ENCODE measurements around the gene WDR20. TPM values are rescaled to one million over a fixed set of nuclear protein-coding genes. Genes with fewer than 3 reads are reported as not detected.
"Not testable (repeated sequence)": the region's sequence is repeated elsewhere in the genome, so short reads cannot be mapped to it uniquely, and the experiment has no call there.

Gene WDR20
- total RNA-seq, 1 experiment from 2014 or later: 21.6 TPM

DNA sequence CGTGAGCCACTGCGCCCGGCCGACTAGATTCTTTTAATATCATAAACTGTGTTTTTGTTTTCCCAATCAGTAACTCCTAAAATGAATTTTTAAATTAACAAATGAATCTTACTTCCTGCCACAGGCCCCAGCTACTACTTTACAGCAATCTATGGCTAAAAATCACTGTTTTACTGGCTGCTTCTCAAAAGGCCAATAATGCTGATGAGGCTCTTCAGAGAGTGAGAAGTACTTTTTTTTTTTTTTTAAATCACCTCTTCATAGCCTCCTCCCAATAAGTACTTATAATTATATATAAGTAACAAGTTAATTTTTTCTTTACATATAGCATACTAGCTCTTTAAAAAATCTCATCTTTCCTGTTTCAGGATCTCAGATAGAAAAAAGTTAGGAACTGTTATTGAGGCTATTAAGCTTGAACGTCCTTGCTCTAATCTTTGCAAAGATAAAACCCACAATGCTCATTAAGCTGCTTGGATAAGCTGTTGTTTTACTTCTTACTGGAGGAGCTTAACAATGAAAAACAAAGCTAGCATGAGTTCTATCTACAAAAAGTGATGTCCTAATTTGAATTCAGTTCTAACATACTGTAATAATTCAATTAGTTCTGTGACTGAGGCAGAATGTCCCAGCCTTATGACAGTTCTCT, 12.8 kb upstream of the WDR20 start:
- DNase-seq (ENCODE audit: low read depth): no peak

GRCh38 chr14:102131741-102132140, 8.0 kb upstream of the WDR20 start:
- no peak for DNase-seq (ENCODE audit: low read depth)

- not testable (repeated sequence) for DNase-seq (ENCODE audit: low read depth)
Measured at GRCh38 chr14:102134021-102134420, 5.7 kb upstream of the WDR20 start.

DNA sequence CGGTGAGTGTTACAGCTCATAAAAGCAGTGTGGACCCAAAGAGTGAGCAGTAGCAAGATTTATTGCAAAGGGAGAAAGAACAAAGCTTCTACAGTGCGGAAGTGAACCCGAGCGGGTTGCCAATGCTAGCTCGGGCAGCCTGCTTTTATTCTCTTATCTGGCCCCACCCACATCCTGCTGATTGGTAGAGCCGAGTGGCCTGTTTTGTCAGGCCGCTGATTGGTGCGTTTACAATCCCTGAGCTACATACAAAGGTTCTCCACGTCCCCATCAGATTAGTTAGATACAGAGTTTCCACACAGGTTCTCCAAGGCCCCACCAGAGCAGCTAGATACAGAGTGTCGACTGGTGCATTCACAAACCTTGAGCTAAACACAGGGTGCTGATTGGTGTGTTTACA, 5.0 kb upstream of the WDR20 start:
- not testable (repeated sequence) for DNase-seq (ENCODE audit: low read depth)

DNA sequence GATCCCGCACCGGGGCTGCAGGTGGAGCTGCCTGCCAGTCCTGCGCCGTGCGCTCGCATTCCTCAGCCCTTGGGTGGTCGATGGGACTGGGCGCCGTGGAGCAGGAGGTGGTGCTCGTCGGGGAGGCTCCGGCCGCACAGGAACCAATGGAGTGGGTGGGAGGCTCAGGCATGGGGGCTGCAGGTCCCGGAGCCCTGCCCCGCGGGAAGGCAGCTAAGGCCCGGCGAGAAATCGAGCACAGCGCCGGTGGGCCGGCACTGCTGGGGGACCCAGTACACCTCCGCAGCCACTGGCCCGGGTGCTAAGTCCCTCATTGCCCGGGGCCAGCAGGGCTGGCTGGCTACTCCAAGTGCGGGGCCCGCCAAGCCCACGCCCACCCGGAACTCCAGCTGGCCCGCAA, 4.2 kb upstream of the WDR20 start:
- not testable (repeated sequence) for DNase-seq (ENCODE audit: low read depth)

- no peak for DNase-seq (ENCODE audit: low read depth)
Measured at GRCh38 chr14:102138535-102138934, 1.2 kb upstream of the WDR20 start.

- DNase-seq (ENCODE audit: low read depth): no peak
Measured at GRCh38 chr14:102138961-102139285, 774 bp upstream of the WDR20 start.

GRCh38 chr14:102140027-102140749, 491 bp downstream of the WDR20 start:
- peak; percentile 10 for DNase-seq (ENCODE audit: low read depth)

DNA sequence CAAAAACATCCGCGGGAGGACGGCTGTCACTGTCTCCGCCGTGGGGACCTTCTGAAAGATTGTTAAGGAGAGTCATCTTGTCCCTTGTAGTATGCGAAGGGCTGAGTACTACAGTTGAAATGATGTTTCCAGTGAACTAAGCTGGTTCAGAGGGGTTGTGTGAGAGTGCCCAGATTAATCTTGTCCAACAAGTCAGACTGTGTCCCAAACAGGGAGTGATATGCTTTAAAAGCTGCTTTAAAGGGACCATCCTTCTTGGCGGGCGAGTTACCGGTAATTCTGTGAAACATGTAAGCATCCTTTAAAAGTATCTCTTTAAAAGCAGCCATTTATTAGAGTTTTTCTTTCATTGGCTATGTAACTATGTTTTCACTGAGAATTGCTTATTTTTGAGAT, 1.1 kb downstream of the WDR20 start:
- no peak for DNase-seq (ENCODE audit: low read depth)

GRCh38 chr14:102141797-102142196, 2.1 kb downstream of the WDR20 start:
- no peak for DNase-seq (ENCODE audit: low read depth)

GRCh38 chr14:102144914-102145313, 5.2 kb downstream of the WDR20 start:
- DNase-seq (ENCODE audit: low read depth): no peak

GRCh38 chr14:102145395-102145794, 5.7 kb downstream of the WDR20 start:
- DNase-seq (ENCODE audit: low read depth): no peak

DNA sequence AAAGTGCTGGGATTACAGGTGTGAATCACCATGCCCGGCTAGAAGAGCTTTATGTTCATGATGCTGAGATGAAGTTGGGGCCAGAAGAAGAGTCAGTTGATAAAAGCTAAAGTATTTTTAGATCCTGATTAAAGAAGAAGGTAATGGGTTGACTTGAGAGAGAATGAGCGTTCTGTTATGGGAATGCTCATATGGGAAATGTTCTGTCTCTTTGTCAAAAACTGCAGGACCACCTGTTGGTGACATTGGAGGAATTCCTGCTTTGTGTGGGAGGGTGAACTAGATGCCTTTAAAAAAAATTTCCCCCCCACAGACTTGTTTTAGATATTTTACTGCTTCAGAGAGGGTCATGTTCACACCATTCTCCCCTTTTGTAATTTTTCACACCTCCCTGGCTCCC, 6.7 kb downstream of the WDR20 start:
- DNase-seq (ENCODE audit: low read depth): no peak

- DNase-seq (ENCODE audit: low read depth): no peak
Measured at GRCh38 chr14:102150083-102150482, 10.4 kb downstream of the WDR20 start.

DNA sequence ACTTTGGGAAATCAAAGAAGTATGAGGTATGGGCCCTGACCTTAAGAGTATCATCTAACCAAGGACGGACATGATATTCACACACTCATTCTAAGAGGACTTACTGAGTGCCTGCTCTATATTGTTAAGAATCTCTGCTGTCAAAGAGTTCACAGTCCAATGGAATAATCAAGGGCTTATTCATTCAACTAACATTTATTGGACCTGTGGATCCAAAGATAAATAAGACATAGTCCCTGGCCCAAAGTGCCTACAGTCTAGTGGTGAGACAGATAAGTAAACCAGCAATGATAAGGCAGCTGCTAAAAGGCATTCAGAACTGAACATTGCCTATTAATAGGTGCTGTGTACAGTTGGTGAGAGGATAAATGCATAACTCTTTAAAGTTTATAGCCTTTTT, 11.0 kb downstream of the WDR20 start:
- DNase-seq (ENCODE audit: low read depth): no peak

- not testable (repeated sequence) for DNase-seq (ENCODE audit: low read depth)
Measured at GRCh38 chr14:102151411-102151810, 11.7 kb downstream of the WDR20 start.

- no peak for DNase-seq (ENCODE audit: low read depth)
Measured at GRCh38 chr14:102154121-102154520, 14.4 kb downstream of the WDR20 start.

- DNase-seq (ENCODE audit: low read depth): peak; percentile 25
Measured at GRCh38 chr14:102154821-102155549, 15.3 kb downstream of the WDR20 start.

GRCh38 chr14:102157346-102157745, 17.6 kb downstream of the WDR20 start:
- no peak for DNase-seq (ENCODE audit: low read depth)

DNA sequence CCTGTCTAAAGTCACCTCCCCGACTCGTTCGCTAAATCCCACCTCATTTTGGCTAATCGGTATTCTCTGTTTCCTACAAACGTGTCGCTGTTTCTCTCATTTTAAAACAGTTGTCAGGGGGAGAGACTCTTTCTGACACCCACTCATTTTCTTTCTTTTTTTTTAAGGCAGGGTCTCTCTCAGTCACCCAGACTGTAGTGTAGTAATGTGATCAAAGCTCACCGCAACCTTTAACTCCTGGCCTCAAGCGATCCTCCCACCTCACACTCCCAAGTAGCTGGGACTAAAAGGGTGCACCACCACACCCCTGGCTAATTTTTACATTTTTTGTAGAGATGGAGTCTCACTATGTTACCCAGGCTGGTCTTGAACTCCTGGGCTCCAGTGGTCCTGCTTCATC, 19.1 kb downstream of the WDR20 start:
- DNase-seq (ENCODE audit: low read depth): no peak

DNA sequence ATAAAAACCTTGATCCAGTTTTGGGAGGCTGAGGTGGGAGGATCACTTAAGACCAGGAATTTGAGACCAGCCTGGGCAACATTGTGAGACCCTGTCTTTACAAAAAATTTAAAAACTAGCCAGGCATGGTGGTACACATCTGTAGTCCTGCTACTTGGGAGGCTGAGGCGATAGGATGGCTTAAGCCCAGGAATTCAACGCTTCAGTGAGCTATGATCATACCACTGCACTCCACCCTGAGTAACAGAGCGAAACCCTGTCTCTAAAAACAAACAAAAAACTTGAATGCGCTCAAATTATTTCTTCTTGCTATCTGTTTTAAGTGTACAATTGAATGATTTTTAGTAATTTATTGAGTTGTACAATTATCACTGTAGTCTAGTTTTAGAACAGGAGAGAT, 20.1 kb downstream of the WDR20 start:
- no peak for DNase-seq (ENCODE audit: low read depth)

- no peak for DNase-seq (ENCODE audit: low read depth)
Measured at GRCh38 chr14:102162487-102162886, 22.8 kb downstream of the WDR20 start.

- DNase-seq (ENCODE audit: low read depth): peak; percentile 59
Measured at GRCh38 chr14:102164241-102164641, 24.5 kb downstream of the WDR20 start.
